ENCODE measurements around the gene TRIM10.
"Not testable (repeated sequence)": the region's sequence is repeated elsewhere in the genome, so short reads cannot be mapped to it uniquely, and the experiment has no call there.

Gene TRIM10

DNA sequence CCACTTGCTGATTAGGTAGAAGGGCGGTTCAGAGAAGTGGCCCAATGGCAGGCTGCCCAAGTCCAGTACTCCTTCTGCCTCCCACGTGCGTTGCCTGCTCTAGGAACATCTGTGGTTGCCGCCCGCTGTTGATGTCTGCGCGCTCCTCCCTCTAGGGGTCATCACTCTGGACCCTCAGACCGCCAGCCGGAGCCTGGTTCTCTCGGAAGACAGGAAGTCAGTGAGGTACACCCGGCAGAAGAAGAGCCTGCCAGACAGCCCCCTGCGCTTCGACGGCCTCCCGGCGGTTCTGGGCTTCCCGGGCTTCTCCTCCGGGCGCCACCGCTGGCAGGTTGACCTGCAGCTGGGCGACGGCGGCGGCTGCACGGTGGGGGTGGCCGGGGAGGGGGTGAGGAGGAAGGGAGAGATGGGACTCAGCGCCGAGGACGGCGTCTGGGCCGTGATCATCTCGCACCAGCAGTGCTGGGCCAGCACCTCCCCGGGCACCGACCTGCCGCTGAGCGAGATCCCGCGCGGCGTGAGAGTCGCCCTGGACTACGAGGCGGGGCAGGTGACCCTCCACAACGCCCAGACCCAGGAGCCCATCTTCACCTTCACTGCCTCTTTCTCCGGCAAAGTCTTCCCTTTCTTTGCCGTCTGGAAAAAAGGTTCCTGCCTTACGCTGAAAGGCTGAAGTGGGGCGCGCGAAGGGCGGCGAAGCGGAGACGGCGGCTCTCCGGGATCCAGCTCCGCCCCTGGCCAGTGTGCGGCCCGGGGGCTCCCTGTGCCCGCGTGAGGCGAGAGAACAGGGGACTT lies 10.9 kb upstream of the TRIM10 start:
- peak; percentile 34 for DNase-seq

DNA sequence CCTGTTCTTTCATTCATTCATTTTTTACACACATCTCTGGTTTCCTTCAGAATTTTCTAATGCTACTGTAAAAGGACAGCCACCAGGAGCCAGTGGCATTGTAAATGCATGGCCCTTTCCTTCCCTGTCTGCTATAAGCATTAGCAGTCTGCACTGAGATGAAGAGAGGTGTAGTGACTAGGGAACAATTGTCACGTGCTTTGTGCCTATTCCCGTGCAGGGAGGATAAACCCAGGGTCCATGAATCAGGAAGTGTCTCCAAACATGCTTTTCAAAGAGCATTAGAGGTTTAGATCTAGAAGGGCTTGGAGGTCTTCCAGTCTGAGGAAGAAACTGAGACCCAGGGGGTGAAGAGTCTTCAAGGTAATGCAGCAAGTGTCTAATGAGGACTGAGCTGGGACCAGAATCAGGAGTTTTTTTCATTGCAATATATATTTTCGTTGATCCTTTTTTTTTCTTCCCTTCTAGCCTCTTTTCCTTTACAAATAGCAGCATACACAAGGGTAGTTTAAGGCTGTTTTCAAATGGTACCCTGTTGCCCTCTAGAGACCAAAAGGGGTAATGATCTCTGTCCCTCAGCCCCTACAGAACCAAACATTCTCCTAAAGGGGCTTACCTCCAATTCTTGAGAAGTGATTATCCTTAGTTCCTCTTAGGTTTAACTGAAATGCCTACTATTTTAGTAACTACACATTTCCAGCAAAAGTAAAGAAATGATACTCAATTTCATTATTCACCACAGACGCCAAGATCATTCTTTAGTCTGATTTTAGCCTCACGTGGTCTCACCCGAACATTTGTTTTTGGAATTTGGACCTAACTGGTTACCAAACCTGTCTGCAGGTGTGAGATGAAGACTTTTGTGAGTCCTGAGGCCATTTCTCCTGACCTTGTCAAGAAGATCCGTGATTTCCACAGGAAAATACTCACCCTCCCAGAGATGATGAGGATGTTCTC lies 8.9 kb upstream of the TRIM10 start:
- DNase-seq = no peak

DNA sequence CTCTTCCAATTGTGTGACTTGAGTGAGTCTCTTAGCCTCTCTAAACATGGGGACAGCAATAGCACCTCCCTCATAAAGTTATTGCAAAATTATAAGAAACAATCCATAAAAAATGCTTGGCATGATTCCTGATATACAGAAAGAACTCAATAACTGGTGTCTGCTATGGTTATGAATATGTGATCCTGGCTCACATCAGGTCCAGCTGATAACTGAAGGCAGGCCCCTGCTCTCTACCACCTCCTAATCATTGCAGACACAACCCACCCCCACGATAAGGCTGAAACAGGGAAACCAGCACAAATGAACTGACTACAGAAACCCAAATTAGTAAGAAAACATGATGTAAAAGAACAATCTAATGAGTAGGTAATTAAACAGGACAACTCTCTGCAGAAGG lies 7.7 kb upstream of the TRIM10 start:
- no peak for DNase-seq

DNA sequence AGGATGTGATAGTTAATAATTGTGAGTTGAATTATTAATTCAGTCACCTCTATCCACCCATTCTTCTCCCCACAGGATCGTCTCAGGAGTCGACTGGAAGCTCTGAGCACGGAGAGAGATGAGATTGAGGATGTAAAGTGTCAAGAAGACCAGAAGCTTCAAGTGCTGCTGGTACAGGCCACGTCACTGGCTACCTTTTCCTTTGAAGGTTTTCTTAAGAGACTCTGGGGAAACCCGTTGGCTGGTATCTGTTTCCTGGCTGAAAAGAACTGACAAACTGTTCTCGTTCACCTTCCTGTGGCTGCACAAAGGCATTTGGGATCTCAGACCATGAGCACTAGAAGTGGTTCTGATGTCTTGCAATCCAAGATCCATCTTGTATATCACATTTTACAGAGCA lies 6.1 kb upstream of the TRIM10 start:
- DNase-seq = no peak

DNA sequence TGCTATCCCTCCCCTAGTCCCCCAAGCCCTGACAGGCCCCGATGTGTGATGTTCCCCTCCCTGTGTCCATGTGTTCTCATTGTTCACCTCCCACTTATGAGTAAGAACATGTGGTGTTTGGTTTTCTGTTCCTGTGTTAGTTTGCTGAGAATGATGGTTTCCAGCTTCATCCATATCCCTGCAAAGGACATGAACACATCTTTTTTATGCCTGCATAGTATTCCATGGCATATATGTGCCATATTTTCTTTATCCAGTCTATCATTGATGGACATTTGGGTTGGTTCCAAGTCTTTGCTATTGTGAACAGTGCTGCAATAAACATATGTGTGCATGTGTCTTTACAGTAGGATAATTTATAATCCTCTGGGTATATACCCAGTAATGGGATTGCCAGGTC lies 4.2 kb upstream of the TRIM10 start:
- DNase-seq = not testable (repeated sequence)

DNA sequence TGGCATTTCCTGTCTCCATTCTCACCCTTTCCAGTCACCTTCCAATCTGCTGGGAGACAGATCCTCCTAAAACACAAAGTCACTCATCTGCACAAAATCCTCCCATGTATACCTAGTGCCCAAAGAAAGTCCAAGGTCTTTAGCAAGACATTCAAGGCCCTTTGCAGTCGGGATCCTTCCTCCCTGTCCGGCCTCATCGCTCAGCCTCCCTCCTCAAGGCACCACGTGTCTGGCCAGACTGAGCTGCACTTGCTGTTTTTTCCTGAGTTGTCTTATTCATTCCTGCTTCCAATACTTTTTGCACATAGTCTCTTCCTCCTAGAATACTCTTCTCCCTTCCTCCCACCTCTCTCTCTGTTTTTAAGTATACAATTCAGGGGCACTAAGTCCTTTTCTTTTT lies 3.7 kb upstream of the TRIM10 start:
- no peak for DNase-seq

DNA sequence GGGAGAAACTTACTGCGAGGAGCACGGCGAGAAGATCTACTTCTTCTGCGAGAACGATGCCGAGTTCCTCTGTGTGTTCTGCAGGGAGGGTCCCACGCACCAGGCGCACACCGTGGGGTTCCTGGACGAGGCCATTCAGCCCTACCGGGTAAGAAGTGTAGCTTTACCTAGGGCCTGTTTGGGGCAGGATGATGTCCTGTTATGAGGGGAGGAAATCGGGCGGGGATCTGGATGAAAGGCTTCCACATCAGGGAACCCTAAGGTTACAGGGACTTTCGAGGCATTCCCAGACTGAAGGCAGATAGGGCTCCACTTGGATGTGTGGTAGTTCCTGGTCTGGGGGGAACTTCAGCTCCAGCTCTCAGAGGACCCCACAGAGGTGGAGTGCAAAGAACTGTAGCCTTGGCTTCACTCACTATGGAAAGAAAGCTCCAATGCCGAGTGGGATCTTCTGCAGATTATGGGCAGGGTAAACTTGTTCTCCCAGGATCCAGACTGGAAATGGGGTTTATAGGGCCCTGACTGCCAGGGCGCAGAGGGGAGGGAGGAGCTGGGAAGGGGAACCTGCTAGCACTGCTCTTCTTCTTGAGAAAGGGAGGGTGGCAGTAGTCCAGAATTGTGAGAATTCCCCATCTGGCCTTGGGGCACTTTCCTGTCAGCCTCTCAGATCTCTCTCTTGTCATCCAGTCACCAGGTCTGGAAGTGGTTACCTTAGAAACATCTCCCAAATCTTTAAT lies 3.1 kb upstream of the TRIM10 start:
- DNase-seq = no peak

DNA sequence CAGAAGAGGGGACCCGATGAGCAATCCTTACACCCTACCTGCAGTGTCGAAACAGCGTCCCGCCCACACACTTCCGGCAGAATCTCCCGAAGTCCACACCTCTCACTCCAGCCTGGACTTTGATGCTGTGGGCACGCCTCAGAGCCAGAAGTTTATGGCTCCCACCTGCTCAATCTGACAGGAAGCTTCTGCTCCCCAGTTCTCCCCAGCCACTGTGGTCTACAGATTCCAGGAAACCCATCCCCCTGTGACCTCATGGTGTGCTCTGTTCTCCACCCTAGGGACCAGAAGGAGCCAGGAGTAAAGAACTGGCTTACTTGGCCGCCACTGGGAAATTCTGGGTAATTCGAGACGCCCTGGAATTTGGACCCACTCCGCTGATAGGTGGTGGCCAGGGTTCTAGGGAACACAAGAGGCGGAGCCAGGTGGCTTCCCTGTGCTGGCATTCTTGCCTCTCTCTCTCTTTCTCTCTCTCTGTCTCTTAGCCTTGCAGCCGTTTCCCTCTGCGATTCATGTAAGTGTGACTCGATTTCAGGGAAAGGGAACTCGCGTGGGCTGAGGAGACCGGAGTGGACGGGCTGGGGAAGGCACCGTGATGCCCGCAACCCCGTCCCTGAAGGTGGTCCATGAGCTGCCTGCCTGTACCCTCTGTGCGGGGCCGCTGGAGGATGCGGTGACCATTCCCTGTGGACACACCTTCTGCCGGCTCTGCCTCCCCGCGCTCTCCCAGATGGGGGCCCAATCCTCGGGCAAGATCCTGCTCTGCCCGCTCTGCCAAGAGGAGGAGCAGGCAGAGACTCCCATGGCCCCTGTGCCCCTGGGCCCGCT lies 2.3 kb upstream of the TRIM10 start, which contains the start of gene TRIM15:
Gene TRIM15 (plus strand): TSS at position 457 of the 828 bp plus-strand sequence. CDS start 139 bp downstream, at position 596.
- DNase-seq = no peak

DNA sequence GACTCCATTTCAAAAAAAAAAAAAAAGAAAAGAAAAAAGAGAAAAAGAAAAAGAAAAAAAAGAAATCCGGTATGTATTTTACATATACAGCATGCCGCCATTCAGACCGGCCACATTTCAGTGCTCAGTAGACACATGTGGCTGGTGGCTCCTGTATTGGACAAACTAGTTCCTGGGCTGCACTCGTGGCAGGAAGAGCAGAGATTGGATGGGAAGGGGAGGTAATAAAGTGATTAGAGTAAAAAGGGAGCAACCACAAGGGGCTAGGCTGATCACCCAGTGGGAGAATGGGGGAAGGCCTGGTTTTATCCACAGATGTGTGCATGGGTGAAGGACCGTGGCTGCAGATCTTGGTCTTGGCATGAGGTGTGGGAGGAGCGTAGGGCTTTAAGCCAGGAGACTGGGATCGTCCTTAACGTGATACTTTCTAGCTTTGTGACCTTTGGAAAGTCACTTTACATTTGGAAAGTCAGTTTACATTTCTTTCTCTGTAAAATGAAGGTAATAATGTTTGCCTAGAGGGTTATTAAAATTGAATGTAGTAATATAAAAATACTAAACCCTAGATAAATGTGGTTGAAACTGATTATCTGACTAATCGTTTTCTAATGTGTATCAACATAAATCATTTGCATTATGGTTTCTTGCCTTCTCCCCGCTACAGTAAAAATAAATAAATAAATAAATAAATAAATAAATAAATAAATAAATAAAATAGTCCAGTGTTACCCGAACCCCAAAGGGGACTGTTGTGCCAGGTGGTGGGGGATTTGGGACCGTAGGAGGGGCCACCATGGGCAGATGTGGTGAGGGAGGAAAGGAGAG lies 1.5 kb upstream of the TRIM10 start:
- DNase-seq = no peak

DNA sequence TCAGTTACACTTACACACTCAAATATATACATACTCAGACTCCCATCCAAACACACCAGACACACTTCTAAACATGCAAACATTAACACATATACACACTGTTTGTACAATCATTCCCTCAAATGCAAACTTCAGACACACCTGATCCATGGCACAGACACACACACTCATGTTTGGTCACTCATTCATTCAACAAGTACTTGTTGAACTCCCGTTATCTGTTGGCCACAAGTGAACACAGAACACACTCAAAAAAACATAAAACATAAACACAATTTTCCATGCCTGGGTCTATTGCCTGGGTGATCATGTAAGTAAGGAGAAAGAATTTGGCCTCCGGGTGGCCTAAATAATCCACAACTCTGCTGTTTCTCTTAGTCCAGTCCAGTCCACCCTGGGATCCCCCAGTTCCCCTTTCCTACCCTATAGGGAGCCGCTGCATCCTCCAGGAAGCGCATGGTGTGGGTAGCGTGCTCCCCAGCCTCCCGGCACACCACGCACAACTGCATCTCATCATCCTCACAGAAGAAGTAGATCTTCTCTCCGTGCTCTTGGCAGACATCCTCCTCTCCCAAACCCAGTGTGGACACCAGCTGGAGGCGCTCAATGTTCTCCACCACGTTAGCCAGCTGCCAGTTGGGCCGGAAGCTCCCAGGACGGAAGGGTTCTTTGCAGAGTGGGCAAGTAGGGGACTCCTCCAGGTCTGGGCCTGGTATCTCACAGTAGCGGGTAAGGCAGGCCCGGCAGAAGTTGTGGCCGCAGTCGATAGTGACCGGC lies 815 bp downstream of the TRIM10 start:
- DNase-seq = no peak

DNA sequence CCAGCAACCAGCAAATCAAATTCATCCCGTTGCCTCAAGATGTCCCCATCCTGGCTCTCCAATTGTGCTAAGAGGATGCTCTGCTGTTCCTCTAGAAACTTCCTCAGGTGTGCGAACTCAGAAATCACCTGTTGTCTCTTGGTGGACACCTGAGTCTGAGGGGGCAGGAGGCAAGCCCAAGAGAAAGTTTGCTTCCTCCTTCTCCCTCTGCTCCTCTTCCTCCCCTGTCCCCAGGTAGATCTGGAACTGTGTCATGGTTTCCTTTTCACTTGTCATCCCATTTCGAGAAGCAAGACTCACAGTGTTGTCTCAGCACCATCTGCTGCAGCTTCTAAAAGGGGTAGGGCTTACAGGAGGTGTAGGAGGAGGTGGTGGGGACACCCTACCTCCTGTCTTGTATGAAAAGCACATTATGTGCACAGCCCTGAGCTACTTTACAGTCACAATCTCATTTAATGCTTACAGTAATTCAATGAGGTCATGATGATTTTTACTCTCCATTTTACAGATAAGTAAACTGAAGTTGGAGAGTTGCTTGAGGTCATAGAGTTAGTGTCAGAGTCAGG lies 2.5 kb downstream of the TRIM10 start:
- no peak for DNase-seq

DNA sequence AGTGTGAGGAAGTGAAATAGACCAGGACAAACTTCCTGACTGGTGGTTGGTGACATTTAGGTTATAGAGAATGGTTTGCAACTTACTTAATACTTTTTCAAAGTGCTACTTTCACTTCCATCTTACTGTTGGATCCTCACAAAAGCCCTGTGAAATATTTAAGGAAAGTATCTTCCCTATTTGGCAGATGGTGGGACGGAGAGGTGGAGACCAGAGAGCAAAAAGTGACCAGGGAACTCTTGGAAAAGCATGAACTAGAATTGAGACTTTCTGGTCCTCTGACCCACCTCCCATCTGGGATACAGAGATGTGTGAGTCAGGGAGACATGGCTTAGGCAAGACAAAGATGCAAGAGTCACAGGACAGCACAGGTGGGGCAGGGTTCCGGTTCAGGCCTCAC lies 3.0 kb downstream of the TRIM10 start:
- DNase-seq = no peak

DNA sequence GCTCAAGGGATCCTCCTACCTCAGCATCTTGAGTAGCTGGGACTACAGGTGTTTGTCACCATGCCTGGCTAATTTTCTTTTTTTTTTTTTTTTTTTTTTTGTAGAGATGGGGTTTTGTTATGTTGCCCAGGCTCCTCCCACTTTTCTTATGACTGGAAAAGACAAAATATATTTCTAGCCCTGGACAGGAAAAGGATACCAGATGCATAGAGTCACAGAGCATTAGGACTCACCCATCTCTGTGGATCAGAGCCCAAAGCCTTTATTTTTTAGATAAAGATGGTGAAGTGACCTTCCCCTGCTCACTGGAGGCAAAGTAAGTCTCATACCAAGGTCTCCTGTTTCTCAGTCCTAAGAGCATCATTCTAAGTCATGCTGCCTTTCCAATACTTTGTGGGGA lies 3.4 kb downstream of the TRIM10 start:
- no peak for DNase-seq

DNA sequence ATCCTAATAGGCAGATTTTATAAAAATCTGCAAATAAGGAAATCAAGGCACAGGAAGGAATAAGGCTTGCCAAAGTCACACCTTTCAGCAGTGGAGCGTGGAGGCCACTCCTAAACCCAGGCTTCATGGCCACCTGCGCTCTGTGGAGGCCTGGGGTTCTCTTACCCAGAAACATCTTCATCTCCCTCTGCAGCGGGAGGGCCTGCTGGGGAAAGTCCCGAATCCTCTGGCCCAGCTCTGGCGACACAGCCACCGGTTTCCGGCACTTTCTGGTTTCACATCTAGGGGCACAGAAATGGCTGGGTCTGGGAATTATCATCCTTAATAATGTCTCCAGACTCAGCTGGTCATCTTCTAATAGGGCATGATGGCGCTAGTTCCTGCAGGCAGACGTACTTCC lies 4.2 kb downstream of the TRIM10 start:
- no peak for DNase-seq

DNA sequence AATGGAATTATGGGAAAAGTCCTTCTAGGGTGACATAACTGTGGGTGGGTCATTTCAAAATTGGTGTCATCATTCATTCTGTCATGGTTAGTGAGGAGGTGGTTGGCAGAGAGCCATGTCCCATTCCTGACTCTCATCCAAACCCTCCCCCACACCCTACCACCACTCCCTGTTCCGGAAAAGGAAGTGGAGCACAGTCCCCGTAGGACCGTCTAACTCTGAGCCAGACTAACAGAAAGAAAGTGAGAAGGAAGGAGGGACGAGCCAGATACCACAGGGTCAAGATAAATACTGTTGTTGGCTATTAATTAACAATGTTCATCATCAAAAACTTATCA lies 4.8 kb downstream of the TRIM10 start:
- DNase-seq = no peak

DNA sequence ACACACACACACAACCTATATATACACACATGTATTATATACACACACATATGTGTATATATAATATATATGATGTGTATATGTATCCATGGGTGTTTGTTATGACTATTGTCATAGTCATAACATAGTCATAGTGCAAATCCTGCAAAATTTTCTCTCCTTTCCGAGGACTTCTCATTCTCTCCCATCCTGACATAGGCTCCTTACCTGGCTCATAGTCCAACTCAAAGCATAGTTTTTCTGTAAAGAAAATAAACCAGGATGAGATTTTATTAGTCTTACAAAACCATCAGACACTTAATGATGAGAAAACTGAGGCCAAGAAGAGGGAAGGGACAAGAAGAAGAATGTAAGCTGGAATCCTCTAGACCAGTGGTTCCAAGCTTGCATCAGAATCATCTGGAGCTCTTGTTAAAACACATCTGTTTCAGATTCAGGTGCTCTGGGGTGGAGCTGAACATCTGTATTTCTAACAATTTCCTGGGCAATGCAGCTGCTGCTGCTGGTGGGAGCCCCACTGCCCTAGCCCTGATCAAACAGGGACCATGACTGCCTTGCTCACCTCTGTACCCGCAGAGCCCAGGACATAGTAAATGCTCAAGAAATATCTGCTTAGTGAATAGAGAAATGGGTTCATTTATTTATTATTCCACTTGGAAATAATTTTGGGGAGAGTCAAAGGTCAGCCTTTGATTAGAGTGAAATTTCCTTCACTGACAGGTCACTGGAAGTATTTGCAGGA lies 5.3 kb downstream of the TRIM10 start:
- no peak for DNase-seq

DNA sequence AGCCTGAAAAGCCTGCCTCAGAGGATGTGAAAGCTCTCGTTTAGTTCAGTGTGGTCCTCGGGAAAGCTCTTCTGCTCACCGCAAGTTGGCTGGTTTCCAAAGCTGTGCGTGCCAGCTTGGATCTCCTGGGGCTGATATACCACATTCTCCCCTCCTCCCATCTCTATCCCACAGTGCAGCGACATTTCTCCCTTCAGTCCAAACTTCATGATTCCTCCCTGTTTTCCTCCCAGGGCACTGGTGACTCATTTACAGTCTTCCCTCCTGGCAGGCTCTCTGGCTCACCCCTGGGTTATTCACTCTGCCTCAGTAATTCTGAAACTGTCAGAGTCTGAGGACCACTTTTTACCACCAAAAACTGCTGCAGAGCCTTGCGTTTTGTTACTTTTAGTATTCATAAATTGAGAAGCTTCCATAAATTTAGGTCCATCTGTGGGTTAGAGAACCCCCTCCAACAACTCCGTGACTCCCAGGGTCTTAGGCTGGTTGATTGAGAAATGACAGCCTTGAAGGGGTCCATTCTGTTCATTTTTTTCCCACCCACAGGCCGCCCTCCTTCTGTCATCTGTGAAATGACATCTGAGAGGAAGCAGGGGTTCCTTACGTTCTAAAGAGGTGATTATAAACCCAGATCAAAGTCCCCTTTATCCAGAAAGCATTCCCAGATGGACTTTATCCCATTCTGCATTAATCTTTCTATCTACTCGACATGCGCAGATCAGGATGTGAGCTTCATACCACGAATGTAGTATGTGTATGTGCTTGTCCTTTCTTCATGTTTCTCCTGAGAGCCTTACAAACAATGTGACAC lies 6.1 kb downstream of the TRIM10 start:
- no peak for DNase-seq

DNA sequence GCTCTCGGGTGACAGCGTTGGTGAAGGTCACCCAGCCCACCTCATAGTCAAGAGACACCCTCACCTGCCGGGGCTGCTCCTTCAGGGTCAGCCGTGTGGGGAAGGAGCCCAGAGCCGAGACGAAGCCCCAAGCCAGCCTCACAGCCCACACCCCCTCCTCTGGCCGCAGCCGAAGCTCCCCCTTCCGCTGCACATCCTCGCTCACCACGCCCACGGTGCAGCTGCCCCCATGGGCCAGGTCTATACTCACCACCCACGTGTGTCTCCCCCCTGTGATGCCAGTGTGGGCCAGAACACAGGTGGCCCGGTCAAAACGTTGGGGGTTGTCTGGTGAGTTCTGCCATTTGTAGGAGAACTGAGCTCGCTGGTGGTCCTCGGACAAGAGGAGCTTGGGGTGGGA lies 7.0 kb downstream of the TRIM10 start:
- no peak for DNase-seq
